ENCODE results near the gene ZNRF4.

Gene ZNRF4

GRCh38 chr19:5457709-5458108 is 2.5 kb downstream of the ZNRF4 start:
- DNase-seq (ENCODE audit: low read depth) = no peak
- no peak overlapping the region for H3K4me3 ChIP-seq (ENCODE audit: low read depth, low read length)
- TF ChIP-seq CTCF (IDR thresholded peaks at IDR 0.05; ENCODE audit: insufficient read depth, low read depth, low read length, missing control alignments) = no peak

GRCh38 chr19:5458420-5458819 is 3.2 kb downstream of the ZNRF4 start:
- TF ChIP-seq CTCF (IDR thresholded peaks at IDR 0.05; ENCODE audit: insufficient read depth, low read depth, low read length, missing control alignments) = no peak
- no peak for DNase-seq (ENCODE audit: low read depth)
- H3K4me3 ChIP-seq (ENCODE audit: low read depth, low read length) = no peak overlapping the region

DNA sequence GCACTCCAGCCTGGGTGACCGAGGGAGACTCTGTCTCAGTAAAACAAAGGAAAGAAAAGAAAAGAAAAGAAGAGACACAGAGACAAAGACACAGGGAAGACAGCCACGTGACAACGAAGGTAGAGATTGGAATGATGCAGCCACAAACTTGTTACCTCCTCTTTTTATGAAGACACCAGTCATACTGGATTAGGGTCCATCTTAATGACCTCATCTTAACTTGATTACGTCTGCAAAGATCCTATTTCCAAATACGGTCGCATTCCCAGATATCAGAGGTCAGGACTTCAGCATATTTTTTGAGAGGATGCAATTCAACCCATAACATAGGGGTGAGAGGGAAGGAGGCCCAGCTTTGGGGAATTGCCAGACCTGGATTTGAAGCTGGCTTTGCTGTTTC is 4.1 kb downstream of the ZNRF4 start:
- TF ChIP-seq CTCF (IDR thresholded peaks at IDR 0.05; ENCODE audit: insufficient read depth, low read depth, low read length, missing control alignments) = no peak

DNA sequence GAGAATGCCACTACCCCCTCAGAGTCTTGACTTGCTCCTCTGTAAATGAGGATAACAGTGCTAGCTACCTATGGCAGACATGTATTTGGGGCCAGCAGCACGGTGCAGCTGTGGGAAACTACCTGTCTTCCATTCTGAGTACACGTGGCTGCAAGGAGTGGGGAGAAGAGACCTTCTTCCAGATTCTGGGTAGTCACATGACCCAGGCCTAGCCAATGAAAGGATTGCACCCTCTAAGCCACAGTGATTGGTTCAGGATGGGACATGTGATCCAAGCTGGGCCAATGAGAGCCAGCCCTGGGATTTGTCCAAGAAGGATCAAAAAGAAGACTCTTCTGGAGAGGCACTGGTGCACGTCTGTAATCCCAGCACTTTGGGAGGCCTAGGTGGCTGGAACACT is 5.5 kb downstream of the ZNRF4 start:
- no peak overlapping the region for H3K4me3 ChIP-seq (ENCODE audit: low read depth, low read length)
- DNase-seq (ENCODE audit: low read depth) = no peak
- TF ChIP-seq CTCF (IDR thresholded peaks at IDR 0.05; ENCODE audit: insufficient read depth, low read depth, low read length, missing control alignments) = no peak

More for the DNA sequence above, 4.1 kb downstream of the ZNRF4 start:
- no peak for DNase-seq (ENCODE audit: low read depth)
- H3K4me3 ChIP-seq (ENCODE audit: low read depth, low read length) = no peak overlapping the region

DNA sequence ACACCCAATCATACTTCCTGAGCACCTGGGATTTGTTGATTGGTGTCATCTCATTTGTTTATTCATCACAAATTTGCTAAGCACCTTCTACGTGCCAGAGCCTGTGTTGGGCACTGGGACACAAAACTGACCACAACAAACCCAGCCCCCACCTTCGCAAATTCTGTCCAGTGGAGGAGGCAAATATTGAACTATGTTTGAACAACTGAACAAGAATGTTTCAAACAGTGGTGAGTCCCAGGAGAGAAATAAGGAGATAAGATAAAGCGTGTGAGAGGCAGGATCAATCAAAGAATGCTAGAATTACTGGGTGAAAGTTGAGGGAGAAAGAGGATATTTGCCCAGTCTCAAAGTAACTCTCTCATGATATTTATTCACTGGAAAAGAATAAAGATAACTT is 8.7 kb downstream of the ZNRF4 start:
- DNase-seq (ENCODE audit: low read depth) = no peak
- TF ChIP-seq CTCF (IDR thresholded peaks at IDR 0.05; ENCODE audit: insufficient read depth, low read depth, low read length, missing control alignments) = no peak
- H3K4me3 ChIP-seq (ENCODE audit: low read depth, low read length) = no peak overlapping the region

DNA sequence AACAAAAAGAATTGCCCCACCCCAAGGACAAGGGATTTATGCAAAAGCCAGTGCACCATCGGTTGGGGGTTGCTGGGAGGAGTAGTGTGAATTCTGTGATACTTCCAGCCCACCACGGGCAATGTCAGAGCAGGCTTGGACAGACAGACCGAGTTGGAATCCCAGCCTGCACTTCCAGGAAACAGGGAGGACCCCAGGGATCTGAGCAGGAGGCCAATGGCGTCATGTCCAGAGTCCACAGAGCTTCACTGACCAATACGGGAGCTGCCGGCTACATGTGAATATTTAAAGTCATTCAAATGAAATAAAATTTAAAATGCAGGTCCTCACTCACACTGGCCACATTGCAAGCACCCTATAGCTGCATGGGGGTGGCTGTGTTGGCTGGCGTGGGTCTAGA is 10.9 kb downstream of the ZNRF4 start:
- no peak overlapping the region for H3K4me3 ChIP-seq (ENCODE audit: low read depth, low read length)
- no peak for TF ChIP-seq CTCF (IDR thresholded peaks at IDR 0.05; ENCODE audit: insufficient read depth, low read depth, low read length, missing control alignments)
- no peak for DNase-seq (ENCODE audit: low read depth)

GRCh38 chr19:5466814-5467291 is 11.6 kb downstream of the ZNRF4 start:
- no peak overlapping the region for H3K4me3 ChIP-seq (ENCODE audit: low read depth, low read length)
- no peak for DNase-seq (ENCODE audit: low read depth)
- no peak for TF ChIP-seq CTCF (IDR thresholded peaks at IDR 0.05; ENCODE audit: insufficient read depth, low read depth, low read length, missing control alignments)
